Ramos (cell line): ENCODE measurements around the gene FAM50B.

ENCODE experiments used
- in situ Hi-C: fragments of 300-500 bp; cut with MboI; formaldehyde crosslinking; loops from one replicate; pipeline ENCODE4 v1.14.3; 2022; ENCODE audit warnings: low sequenced_read_pairs; ENCODE audit not compliant: unreplicated experiment

FAM50B gene

GRCh38 chr6:3869632-3870527 is 20.7 kb downstream of the FAM50B start:
- in situ Hi-C loops = no loop called here

DNA sequence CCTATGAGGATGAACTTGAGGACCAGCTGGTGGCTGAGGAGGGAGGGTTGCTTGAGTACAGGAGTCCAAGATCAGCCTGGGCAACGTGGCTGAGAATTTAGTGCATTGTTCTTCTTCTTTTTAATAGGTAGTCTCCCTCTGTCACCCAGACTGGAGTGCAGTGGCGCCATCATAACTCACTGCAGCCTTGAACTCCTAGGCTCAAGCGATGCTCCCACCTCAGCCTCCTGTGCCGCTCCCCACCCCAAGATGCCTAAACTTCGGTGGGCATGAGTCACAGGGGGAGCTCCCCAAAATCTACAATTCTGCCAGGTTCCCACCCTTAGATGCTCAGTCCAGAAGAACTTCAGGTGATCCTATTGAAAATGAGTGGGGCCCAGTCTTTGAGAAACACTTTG is 21.4 kb downstream of the FAM50B start:
- in situ Hi-C loops = no loop called here

GRCh38 chr6:3871515-3871914 is 22.3 kb downstream of the FAM50B start:
- in situ Hi-C loops = no loop called here

- in situ Hi-C loops = no loop called here
These were observed 22.8 kb downstream of the FAM50B start for GRCh38 chr6:3871939-3872338.

DNA sequence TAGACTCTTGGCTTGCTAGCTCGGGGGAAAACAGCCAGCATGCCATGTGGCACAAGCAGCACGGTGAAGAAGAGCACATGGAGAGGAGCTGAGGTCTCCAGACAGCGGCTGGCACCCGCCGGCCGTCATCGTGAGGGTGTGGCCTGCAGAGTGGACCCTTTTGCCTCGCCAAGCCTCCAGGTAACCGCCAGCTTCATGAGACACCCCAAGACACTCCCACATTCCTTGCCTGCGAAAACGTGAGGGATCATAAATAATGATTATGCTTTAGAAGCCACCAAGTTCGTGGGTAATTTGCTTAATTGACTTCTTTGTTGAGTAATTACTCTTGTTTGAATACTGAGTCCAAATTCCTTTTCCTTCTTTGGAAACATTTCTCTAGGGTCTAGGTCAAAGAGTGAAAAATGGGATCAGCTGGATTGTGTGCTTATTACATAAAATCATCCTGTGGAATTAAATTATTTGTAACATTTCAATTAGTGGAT is 23.2 kb downstream of the FAM50B start:
- in situ Hi-C loops = no loop called here

GRCh38 chr6:3873051-3873450 is 23.9 kb downstream of the FAM50B start:
- in situ Hi-C loops = no loop called here

DNA sequence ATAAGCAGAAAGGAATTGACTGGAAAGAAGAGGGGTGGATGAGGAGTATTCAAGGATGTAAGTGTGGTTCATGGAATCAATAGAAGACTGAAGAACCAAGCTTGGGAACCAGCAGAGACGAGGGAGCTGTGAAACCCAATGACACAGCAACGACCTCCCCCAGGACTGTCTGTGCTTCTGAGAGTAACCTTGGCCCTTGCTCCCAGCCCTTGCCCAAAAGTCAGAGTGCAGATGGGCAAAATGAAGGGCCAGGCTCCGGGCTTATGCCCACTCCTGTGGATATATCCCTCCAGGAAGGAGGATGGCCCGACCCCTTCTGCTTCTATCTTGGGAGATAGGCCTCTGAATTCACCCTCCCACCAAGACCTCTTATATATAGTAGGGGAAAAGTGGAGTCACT is 24.9 kb downstream of the FAM50B start:
- in situ Hi-C loops = no loop called here

DNA sequence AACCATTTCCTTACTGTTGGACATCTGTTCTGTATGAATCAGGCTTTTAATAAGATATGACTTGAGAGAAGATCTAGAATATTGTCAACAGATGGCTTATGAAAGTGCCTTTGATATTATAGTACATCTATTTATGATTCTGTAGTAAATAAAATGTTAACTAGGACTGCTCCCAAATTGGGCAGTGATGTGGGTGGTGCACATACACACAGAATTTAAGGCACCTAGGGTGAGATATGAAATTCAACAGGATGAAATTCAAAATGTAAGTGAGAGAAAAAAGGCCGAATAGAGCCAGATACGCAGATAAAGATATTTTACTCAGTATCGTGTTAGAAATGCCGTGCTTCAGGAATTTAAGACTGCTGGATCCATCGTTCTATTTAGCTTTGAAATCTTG is 26.3 kb downstream of the FAM50B start:
- in situ Hi-C loops = no loop called here

DNA sequence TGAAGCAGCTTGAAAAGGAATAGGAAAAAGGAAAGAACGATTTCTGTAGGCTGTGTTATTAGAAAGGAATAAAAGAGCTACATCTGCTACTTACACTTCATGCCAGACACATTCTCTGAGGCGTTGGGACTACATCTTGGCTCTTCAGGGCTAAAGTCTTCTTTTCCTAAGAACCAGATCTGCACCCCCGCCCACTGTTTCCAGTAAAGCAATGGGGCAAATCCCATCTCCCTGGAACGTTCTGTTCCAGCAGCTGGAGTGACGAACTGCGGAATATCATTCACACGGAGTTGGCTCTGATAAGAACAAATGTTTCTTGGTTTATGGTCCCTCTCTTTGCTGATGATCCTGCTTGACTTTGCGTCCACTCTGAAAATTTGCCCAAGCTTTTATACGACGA is 26.9 kb downstream of the FAM50B start:
- in situ Hi-C loops = no loop called here

GRCh38 chr6:3876866-3877265 is 27.7 kb downstream of the FAM50B start:
- in situ Hi-C loops = no loop called here

GRCh38 chr6:3878048-3878666 is 29.0 kb downstream of the FAM50B start:
- in situ Hi-C loops = no loop called here

DNA sequence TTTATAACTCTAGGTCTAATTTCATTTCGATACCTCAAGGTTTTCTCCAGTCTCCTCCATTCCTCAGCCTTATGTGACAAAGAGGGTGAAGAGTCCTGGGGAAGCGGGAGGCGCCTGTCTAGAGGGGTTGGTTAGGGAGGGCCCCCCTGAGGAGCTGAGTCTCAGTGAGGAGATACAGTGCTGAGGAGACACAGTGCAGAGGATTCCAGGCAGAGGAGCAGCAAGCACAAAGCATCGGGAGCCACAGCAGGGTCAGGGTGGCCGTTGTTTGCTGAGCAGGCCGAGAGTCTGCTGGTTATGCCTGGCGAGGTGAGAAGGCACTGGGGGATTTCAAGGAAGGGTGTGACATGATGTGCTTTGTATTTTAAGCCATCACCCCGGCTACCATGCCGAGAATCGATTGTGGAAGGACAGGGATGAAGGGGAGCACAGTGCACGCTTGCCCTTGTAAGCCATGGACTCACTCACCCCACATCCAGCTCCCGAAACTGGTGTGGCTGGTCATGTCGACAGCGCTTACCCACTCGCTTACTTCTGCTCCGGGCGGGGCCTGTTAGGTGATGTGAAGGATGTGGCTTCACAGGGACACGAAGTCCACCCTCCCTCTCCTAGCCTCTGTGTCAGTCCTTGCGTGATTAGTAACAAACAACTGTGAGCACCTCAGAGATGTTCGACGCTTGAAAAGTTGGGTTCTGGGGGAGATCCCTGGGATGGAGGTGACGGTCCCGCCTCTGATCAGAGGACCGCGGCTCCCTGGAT is 30.2 kb downstream of the FAM50B start:
- in situ Hi-C loops = no loop called here

DNA sequence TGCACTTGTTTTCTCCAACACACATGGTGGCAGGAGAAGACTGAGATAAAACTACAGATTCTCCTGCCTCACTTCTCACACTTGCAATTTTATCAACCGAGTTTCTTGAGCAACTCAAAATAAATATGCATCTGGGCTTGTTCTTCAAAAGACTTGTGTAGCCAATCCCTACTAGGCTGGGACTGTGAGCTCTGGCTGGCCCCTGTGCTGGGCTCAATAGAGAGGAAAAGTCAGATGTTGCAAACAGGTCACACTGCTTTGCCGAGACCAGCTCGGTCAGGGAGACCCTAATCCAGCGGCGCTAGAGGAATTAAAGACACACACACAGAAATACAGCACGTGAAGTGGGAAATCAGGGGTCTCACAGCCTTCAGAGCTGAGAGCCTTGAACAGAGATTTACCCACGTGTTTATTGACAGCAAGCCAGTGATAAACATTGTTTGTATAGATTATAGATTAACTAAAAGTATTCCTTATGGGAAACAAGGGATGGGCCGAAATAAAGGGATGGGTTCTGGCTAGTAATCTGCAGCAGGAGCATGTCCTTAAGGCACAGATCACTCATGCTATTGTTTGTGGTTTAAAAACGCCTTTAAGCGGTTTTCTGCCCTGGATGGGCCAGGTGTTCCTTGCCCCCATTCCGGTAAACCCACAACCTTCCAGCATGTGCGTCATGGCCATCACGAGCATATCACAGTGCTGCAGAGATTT is 32.7 kb downstream of the FAM50B start:
- in situ Hi-C loops = no loop called here

DNA sequence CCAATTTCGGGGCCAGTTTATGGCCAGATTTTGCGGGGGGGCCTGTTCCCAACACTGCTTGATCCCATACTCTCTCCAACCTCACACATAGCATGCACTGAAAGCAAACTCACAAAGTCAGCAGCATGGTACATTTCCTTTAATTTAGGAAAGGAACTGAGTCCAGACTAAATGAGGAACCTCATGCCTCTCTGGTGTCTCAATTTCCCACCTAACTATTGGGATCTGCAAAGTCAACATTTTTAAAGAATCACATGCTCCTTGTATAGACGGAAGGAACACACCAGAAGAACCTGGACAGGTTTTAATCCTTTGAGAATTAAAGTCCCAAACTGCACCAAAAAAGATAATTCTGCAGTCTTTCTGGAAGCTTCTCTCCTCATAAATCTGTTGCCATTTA is 33.3 kb downstream of the FAM50B start:
- in situ Hi-C loops = no loop called here

DNA sequence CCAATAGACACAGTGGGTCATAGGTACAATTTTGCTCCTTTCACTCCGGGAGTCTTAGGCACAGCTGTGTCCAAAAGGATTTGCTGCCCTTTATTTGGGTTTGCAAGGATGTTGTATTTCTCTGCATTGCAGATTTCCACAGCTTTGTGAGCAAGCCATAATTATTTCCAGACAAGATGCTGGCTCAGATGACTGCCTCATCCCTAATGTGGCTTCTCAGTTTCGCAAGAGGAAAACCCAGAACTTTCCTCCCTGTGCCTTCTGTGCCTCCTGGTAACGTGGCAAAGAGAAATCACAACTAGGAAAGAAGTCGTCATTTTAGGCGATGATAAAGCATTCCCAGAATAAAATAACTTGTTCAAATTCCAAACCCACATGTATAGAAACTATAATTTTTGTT is 33.7 kb downstream of the FAM50B start:
- in situ Hi-C loops = no loop called here

DNA sequence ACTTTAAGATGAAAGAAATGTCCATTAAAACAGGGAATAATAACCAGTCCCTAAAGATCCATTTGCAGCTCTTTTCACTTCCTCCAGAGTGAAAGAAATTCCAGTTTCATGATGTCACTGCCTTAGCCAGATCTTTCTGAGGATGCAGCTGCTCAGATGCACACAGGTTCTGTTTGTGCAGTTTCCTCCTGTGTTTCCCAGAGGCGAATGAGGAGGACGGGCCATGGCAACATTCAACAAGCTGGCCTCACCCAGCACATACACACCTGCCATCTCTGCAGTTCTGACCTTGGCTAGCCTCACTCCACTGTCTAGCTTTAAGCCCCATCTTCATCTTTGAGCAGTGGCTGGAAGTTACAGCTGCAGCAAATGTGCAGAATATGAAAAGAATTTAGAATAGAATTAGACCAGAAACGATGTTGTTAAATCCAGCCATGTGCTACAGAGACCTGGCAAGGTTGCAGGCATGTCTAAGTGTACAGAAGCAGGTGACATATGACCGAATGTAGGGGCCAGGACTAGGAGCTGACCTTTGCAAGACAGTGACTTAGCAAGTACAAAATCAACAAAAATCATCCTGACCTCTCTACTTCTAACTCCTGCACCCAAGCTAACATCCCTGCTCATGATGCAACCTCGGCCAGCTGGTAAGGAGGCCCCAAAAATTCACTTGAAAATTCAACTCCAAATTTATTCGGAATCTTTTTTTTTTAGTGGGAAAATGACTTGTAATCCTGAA is 35.0 kb downstream of the FAM50B start:
- in situ Hi-C loops = no loop called here

- in situ Hi-C loops = no loop called here
These were observed 36.3 kb downstream of the FAM50B start for GRCh38 chr6:3885262-3886036.

DNA sequence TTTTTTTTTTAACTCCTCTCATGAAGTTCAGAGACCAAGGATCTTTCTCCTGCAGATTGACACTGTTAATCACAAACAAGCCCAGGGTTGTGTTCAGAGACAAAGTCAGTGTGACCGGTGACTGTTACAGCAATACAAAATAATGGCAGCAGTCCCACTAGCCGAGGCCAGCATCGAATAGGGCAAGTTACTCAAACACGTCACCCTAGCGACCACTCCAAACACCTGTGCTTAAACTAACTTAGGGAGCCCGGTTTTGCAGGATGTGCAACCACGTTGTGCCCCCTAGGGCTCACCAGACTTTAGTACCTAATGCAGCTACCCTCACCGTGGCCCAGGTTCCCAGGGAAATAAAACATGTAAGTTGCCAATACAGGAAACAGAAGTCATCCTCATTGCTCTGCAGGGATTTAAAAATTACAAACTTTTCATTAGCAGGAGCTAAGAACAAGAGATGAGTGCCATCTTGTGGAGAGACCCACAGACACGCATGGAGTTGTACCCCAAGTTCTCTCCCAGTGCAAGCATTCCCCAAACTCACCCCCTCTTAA is 38.1 kb downstream of the FAM50B start:
- in situ Hi-C loops = no loop called here
